H1 (cell line): Measurements from ENCODE around the gene C10orf95. TPM values are rescaled to one million over a fixed set of nuclear protein-coding genes. Genes with fewer than 3 reads are reported as not detected.

ENCODE experiments used
- CTCF ChIA-PET: fragments of 300-600 bp; sonication (Branson Sonifier 250); formaldehyde crosslinking; loops from one replicate; lab custom pipeline; 2021; ENCODE audit not compliant: partially characterized antibody; lab: Charles Lee
- POLR2A ChIA-PET: fragments of 300-600 bp; sonication (Branson Sonifier 250); formaldehyde crosslinking; loops from one replicate; lab custom pipeline; 2021; ENCODE audit warnings: inconsistent platforms; ENCODE audit not compliant: partially characterized antibody; lab: Charles Lee
- DNase-seq, 2 experiments: peaks; one replicate each; pipeline versions ENCODE4 v3.0.0 to v3.0.0-alpha.2; 2010 to 2022; ENCODE audit warnings: low spot score in 2 of 2, low read depth in 1 of 2, mixed read lengths in 1 of 2
- FAIRE-seq: peaks from 2 replicates; lab custom pipeline; 2011; peaks lifted over from hg19 to GRCh38; lab: Jason Lieb, UNC
- H2AFZ ChIP-seq: 2 replicates; pipeline ENCODE4 v1.8.1; 2012; ENCODE audit warnings: low read length, inconsistent platforms
- H2AK5ac ChIP-seq: 2 replicates; pipeline ENCODE4 v1.6.1; 2013; ENCODE audit warnings: low read depth, low read length
- H2BK120ac ChIP-seq: replicated peaks from 2 replicates; pipeline ENCODE3; 2013; ENCODE audit warnings: low read depth, low read length, inconsistent platforms
- H2BK12ac ChIP-seq: 2 replicates; pipeline ENCODE4 v1.6.1; 2013; ENCODE audit warnings: low read depth, low read length
- H2BK15ac ChIP-seq: 2 replicates; pipeline ENCODE4 v1.6.1; 2013; ENCODE audit warnings: low read length
- H2BK20ac ChIP-seq: 2 replicates; pipeline ENCODE4 v1.6.1; 2013; ENCODE audit warnings: low read length
- H2BK5ac ChIP-seq: 2 replicates; pipeline ENCODE4 v1.6.1; 2013; ENCODE audit warnings: low read depth, low read length
- H3K14ac ChIP-seq: 2 replicates; pipeline ENCODE4 v1.6.1; 2013; ENCODE audit warnings: inconsistent platforms; ENCODE audit not compliant: insufficient read length
- H3K18ac ChIP-seq: 2 replicates; pipeline ENCODE4 v1.6.1; 2013; ENCODE audit warnings: low read length; ENCODE audit errors: extremely low read depth
- H3K23ac ChIP-seq: 2 replicates; pipeline ENCODE4 v1.6.1; 2013; ENCODE audit warnings: inconsistent platforms; ENCODE audit not compliant: insufficient read length
- H3K23me2 ChIP-seq: 2 replicates; pipeline ENCODE4 v1.6.1; 2013; ENCODE audit warnings: low read depth, low read length
- H3K27ac ChIP-seq: 2 replicates; pipeline ENCODE4 v1.6.1; 2011; ENCODE audit warnings: low read depth, low read length, inconsistent platforms
- H3K27me3 ChIP-seq, 4 experiments: replicated peaks in 1 of 4; 1 replicate in 1 of 4; 2 replicates in 3 of 4; pipeline versions ENCODE4 v1.6.1 to v1.8.1; 2011 to 2013; ENCODE audit warnings: low read length in 3 of 4, mild to moderate bottlenecking in 3 of 4, inconsistent platforms in 2 of 4, mixed read lengths in 2 of 4, moderate library complexity in 1 of 4; ENCODE audit not compliant: control insufficient read depth in 3 of 4, insufficient read depth in 3 of 4; ENCODE audit errors: extremely low read depth in 1 of 4
- H3K36me3 ChIP-seq, 4 experiments: 2 replicates each; pipeline versions ENCODE4 v1.6.1 to v1.8.1; 2011 to 2013; ENCODE audit warnings: mild to moderate bottlenecking in 4 of 4, low read length in 3 of 4, moderate library complexity in 2 of 4, control low read depth in 1 of 4, inconsistent platforms in 1 of 4; ENCODE audit not compliant: insufficient read depth in 4 of 4, control insufficient read depth in 2 of 4
- H3K4ac ChIP-seq: replicated peaks from 2 replicates; pipeline ENCODE3; 2013; ENCODE audit warnings: low read length, low read depth, mixed read lengths, inconsistent platforms; ENCODE audit not compliant: insufficient read length
- H3K4me1 ChIP-seq, 4 experiments: replicated peaks in 1 of 4; 1 replicate in 1 of 4; 2 replicates in 3 of 4; pipeline versions ENCODE4 v1.6.1 to v1.8.1; 2011 to 2013; ENCODE audit warnings: low read length in 3 of 4, inconsistent platforms in 2 of 4, mixed read lengths in 1 of 4; ENCODE audit not compliant: insufficient read depth in 4 of 4, control insufficient read depth in 3 of 4
- H3K4me2 ChIP-seq, 2 experiments: 2 replicates each; pipeline versions ENCODE4 v1.6.1 to v1.8.1; 2011 to 2013; ENCODE audit warnings: low read depth in 2 of 2, low read length in 2 of 2, control low read depth in 1 of 2, inconsistent platforms in 1 of 2, mild to moderate bottlenecking in 1 of 2; ENCODE audit not compliant: insufficient read depth in 1 of 2
- H3K4me3 ChIP-seq, 4 experiments: fragments of 200-600, 300-600 bp in 1 of 4; sonication (generic), shearing (Covaris generic), sonication (Bioruptor Twin) in 1 of 4; 2 replicates each; pipeline versions ENCODE4 v1.5.1 to v1.8.1; 2011 to 2016; ENCODE audit warnings: low read length in 4 of 4, low read depth in 3 of 4, control low read depth in 2 of 4, inconsistent platforms in 2 of 4, mild to moderate bottlenecking in 2 of 4, mixed read lengths in 1 of 4, moderate library complexity in 1 of 4; ENCODE audit not compliant: insufficient read depth in 2 of 4; ENCODE audit errors: extremely low read depth in 1 of 4
- H3K56ac ChIP-seq: replicated peaks from 2 replicates; pipeline ENCODE3; 2013; ENCODE audit warnings: low read depth, mild to moderate bottlenecking, mixed read lengths, low read length, inconsistent platforms; ENCODE audit not compliant: insufficient read length
- H3K79me1 ChIP-seq: 2 replicates; pipeline ENCODE4 v1.6.1; 2013; ENCODE audit warnings: low read depth, low read length, control low read depth
- H3K79me2 ChIP-seq, 2 experiments: 2 replicates each; pipeline versions ENCODE4 v1.6.1 to v1.8.1; 2012 to 2013; ENCODE audit warnings: low read length in 2 of 2, mild to moderate bottlenecking in 2 of 2, inconsistent platforms in 1 of 2; ENCODE audit not compliant: insufficient read depth in 2 of 2, control insufficient read depth in 1 of 2
- H3K9ac ChIP-seq, 4 experiments: replicated peaks in 1 of 4; 1 replicate in 1 of 4; 2 replicates in 3 of 4; pipeline versions ENCODE4 v1.6.1 to v1.8.1; 2011 to 2013; ENCODE audit warnings: low read depth in 3 of 4, low read length in 3 of 4, control low read depth in 2 of 4, mild to moderate bottlenecking in 2 of 4, moderate library complexity in 2 of 4, inconsistent platforms in 1 of 4; ENCODE audit errors: extremely low read depth in 1 of 4
- H3K9me3 ChIP-seq, 2 experiments: 2 replicates each; pipeline versions ENCODE4 v1.6.1 to v1.8.1; 2012 to 2013; ENCODE audit warnings: mild to moderate bottlenecking in 2 of 2, moderate library complexity in 2 of 2, control low read depth in 1 of 2, inconsistent platforms in 1 of 2, low read depth in 1 of 2, low read length in 1 of 2, mixed read lengths in 1 of 2; ENCODE audit not compliant: insufficient read depth in 2 of 2
- H4K20me1 ChIP-seq, 2 experiments: replicated peaks in 1 of 2; 2 replicates each; pipeline versions ENCODE3 to v1.8.1; 2011 to 2013; ENCODE audit warnings: inconsistent platforms in 2 of 2, low read length in 2 of 2, mild to moderate bottlenecking in 1 of 2; ENCODE audit not compliant: insufficient read depth in 2 of 2, control insufficient read depth in 1 of 2
- H4K5ac ChIP-seq: 2 replicates; pipeline ENCODE4 v1.6.1; 2013; ENCODE audit warnings: low read length, low read depth, mixed read lengths, inconsistent platforms; ENCODE audit not compliant: insufficient read length
- H4K8ac ChIP-seq: 2 replicates; pipeline ENCODE4 v1.8.0; 2013; ENCODE audit warnings: mild to moderate bottlenecking, moderate library complexity, low read length, inconsistent platforms; ENCODE audit not compliant: insufficient read depth; ENCODE audit errors: extremely low read depth
- H4K91ac ChIP-seq: replicated peaks from 2 replicates; pipeline ENCODE3; 2013; ENCODE audit warnings: low read length, mixed read lengths, inconsistent platforms; ENCODE audit not compliant: insufficient read length
- ASH2L ChIP-seq: fragments of 200-600, 300-600 bp; sonication (generic); IDR thresholded peaks from one replicate; pipeline ENCODE4 v1.7.1; 2017; ENCODE audit warnings: low read length
- CHD1 ChIP-seq: IDR thresholded peaks from 2 replicates; pipeline ENCODE4 v1.6.1; 2012; ENCODE audit warnings: low read depth, low read length, improper control_type of control experiment
- CHD2 ChIP-seq: IDR thresholded peaks from 2 replicates; pipeline ENCODE4 v1.6.1; 2012; ENCODE audit warnings: low read length, improper control_type of control experiment
- CREB1 ChIP-seq: IDR thresholded peaks from 2 replicates; pipeline ENCODE4 v1.6.1; 2012; ENCODE audit warnings: inconsistent platforms
- EP300 ChIP-seq, 2 experiments: IDR thresholded peaks; 1 replicate in 1 of 2; 2 replicates in 1 of 2; pipeline ENCODE4 v1.6.1; 2011 to 2012; ENCODE audit warnings: low read depth in 2 of 2, low read length in 2 of 2, mild to moderate bottlenecking in 2 of 2, borderline replicate concordance in 1 of 2, inconsistent platforms in 1 of 2, moderate library complexity in 1 of 2
- EZH2 ChIP-seq: fragments of 200-600 bp; sonication (generic); IDR thresholded peaks from 2 replicates; pipeline ENCODE4 v1.7.1; 2012; ENCODE audit warnings: low read depth, mild to moderate bottlenecking, moderate library complexity, low read length, inconsistent platforms; ENCODE audit not compliant: severe bottlenecking
- KDM4A ChIP-seq: IDR thresholded peaks from one replicate; pipeline ENCODE4 v1.7.1; 2012; ENCODE audit warnings: low read depth, mild to moderate bottlenecking, moderate library complexity, low read length, inconsistent platforms; ENCODE audit not compliant: severe bottlenecking
- MAFK ChIP-seq: IDR thresholded peaks from 2 replicates; pipeline ENCODE4 v1.6.1; 2012; ENCODE audit warnings: low read depth, mild to moderate bottlenecking, improper control_type of control experiment, low read length
- POLR2A ChIP-seq, 2 experiments: IDR thresholded peaks; 1 replicate in 1 of 2; 2 replicates in 1 of 2; pipeline ENCODE4 v1.6.1; 2011; ENCODE audit warnings: low read depth in 2 of 2, low read length in 2 of 2, mild to moderate bottlenecking in 2 of 2; ENCODE audit errors: control extremely low read depth in 1 of 2
- POU5F1 ChIP-seq: IDR thresholded peaks from 2 replicates; pipeline ENCODE4 v1.6.1; 2011; ENCODE audit warnings: low read depth, mild to moderate bottlenecking, low read length, moderate library complexity
- RAD21 ChIP-seq, 2 experiments: IDR thresholded peaks in 1 of 2; conservative IDR thresholded peaks in 1 of 2; 2 replicates each; pipeline ENCODE4 v1.6.1; 2011; ENCODE audit warnings: low read depth in 2 of 2, low read length in 2 of 2, improper control_type of control experiment in 1 of 2, inconsistent platforms in 1 of 2, mild to moderate bottlenecking in 1 of 2, moderate library complexity in 1 of 2
- RXRA ChIP-seq: IDR thresholded peaks from 2 replicates; pipeline ENCODE4 v1.6.1; 2011; ENCODE audit warnings: low read depth, mild to moderate bottlenecking, low read length, moderate library complexity; ENCODE audit not compliant: insufficient read depth
- TAF7 ChIP-seq: optimal IDR thresholded peaks from 2 replicates; pipeline ENCODE3; 2011; ENCODE audit warnings: low read depth, mild to moderate bottlenecking, inconsistent platforms, low read length, moderate library complexity, borderline replicate concordance
- TCF12 ChIP-seq: IDR thresholded peaks from 2 replicates; pipeline ENCODE4 v1.6.1; 2011; ENCODE audit warnings: low read depth, mild to moderate bottlenecking, low read length
- WGBS, 2 experiments: shearing (Covaris generic) in 1 of 2; methylation state at CpG; one replicate each; pipeline versions ENCODE4 v1.1.6 to v1.1.7; 2013 to 2015; ENCODE audit warnings: low lambda C conversion rate in 2 of 2, mixed read lengths in 2 of 2, inconsistent platforms in 1 of 2, low coverage in 1 of 2, missing lambda C conversion rate in 1 of 2; ENCODE audit not compliant: insufficient replicate concordance in 2 of 2, insufficient coverage in 1 of 2, insufficient read length in 1 of 2; ENCODE audit errors: extremely low coverage in 1 of 2, missing lambda C conversion rate in 1 of 2; 5-methylcytosine and 5-hydroxymethylcytosine counted together
- polyA plus RNA-seq, 7 experiments: library from polyadenylated mRNA; depleted of rRNA in 3 of 7; stranded (reverse) in 5 of 7; unstranded in 2 of 7; fragments of >200 nt in 5 of 7; fragments of 200-250 nt in 2 of 7; gene quantifications; 1 replicate in 5 of 7; 2 replicates in 1 of 7; 4 replicates in 1 of 7; pipeline versions ENCODE4 v1.2.1 to v1.2.3, GENCODE V29; 2011 to 2013; ENCODE audit warnings: missing spikeins in 2 of 7, mixed read lengths in 2 of 7
- total RNA-seq: library from RNA; stranded (reverse); fragmentation: NEBNext Ultra II Directional; extraction: Animal tissue kit (Norgen Biotek cat#: 25700); gene quantifications from 2 replicates; pipeline ENCODE4 v1.2.1, GENCODE V29; 2021

The C10orf95 gene
- total and polyA plus RNA-seq, 2 of the 8 experiments (the other 6 are each of a cell fraction or from before 2014, with no cell fraction given) = 0.34 to 0.48 TPM

GRCh38 chr10:102499356-102499755 is 48.0 kb upstream of the C10orf95 start:
- Histone ChIP-seq H3K27ac (no peak overlapping the region), H3K27me3 (no peaks in the 10 kb centered on the region), H3K23ac (no peak overlapping the region), H3K18ac (no peak overlapping the region), H4K5ac (no peak overlapping the region), H3K4ac (no peak overlapping the region), H2BK5ac (no peak overlapping the region), H4K8ac (no peak overlapping the region), H2BK20ac (no peak overlapping the region), H4K91ac (no peak overlapping the region), H3K4me1 (peaks cover 0 to 3% (median 0%) of the 10 kb centered on the region in 4 experiments; a peak in 1 of 7 replicates), H3K4me2 (no peak overlapping the region), H2BK120ac (no peak overlapping the region), H3K4me3 (no peak overlapping the region), H3K23me2 (peaks cover 9% of the 10 kb centered on the region), H4K20me1 (peaks cover 4 to 12% of the 10 kb centered on the region in 2 experiments), H3K56ac (no peak overlapping the region), H3K9me3 (no peaks in the 10 kb centered on the region), H2BK15ac (no peak overlapping the region), H3K9ac (no peak overlapping the region), H2AFZ (no peak overlapping the region), H3K36me3 (no peaks in the 10 kb centered on the region), H2AK5ac (no peak overlapping the region), H3K79me1 (0 out of 2 replicates have a peak, but pooled peaks cover under 1% of the 10 kb centered on the region), H2BK12ac (no peak overlapping the region), H3K14ac (no peak overlapping the region), H3K79me2 (peaks cover 0 to 50% of the 10 kb centered on the region in 2 experiments; a peak in 3 of 4 replicates)
- no peak for DNase-seq
- POLR2A ChIA-PET = no interaction called here
- no peak for FAIRE-seq
- 86% methylated on average over 3 of the region's 3 CpGs; no CpG with 5 or more reads in 1 of the 2 experiments for WGBS, 2 experiments
- CTCF ChIA-PET = interaction anchor here (1.1 to 16.5 kb wide), 3 partner anchors 23 to 115 kb away, joined by 3 to 182 read pairs (median 3); no protein-coding TSS in a partner anchor
- no peak for TF ChIP-seq CHD2
- TF ChIP-seq POU5F1 = no peak
- TF ChIP-seq POLR2A (IDR thresholded peaks at IDR 0.05; ENCODE audit: control extremely low read depth in 1 of 2, low read depth in 2 of 2, low read length in 2 of 2) = no peak
- no peak for TF ChIP-seq TCF12
- no peak for TF ChIP-seq MAFK
- TF ChIP-seq RXRA = no peak
- TF ChIP-seq CREB1 = no peak
- no peak for TF ChIP-seq TAF7
- TF ChIP-seq ASH2L = no peak
- no peak for TF ChIP-seq EP300 (IDR thresholded peaks at IDR 0.05; ENCODE audit: borderline replicate concordance in 1 of 2, low read depth in 2 of 2, low read length in 2 of 2)
- no peak for TF ChIP-seq EZH2
- TF ChIP-seq KDM4A = no peak
- no peak for TF ChIP-seq CHD1
- TF ChIP-seq RAD21 (IDR thresholded peaks at IDR 0.05 in 1 of 2, conservative IDR thresholded peaks at IDR 0.05 in 1 of 2; ENCODE audit: low read depth in 2 of 2, low read length in 2 of 2) = no peak
